Vein endothelial cell (primary cell): ENCODE results near the gene SLFN11. TPM values are rescaled to one million over a fixed set of nuclear protein-coding genes. Genes with fewer than 3 reads are reported as not detected.

Experiments
- small RNA-seq: library from RNA; depleted of rRNA; stranded (forward); fragments of <200 nt; gene quantifications from one replicate; pipeline ENCODE3, GENCODE V24; 2012
- total RNA-seq: library from RNA; depleted of rRNA; stranded (reverse); fragments of >200 nt; gene quantifications from 2 replicates; pipeline ENCODE4 v1.2.3, GENCODE V29; 2012

The SLFN11 gene, protein sequence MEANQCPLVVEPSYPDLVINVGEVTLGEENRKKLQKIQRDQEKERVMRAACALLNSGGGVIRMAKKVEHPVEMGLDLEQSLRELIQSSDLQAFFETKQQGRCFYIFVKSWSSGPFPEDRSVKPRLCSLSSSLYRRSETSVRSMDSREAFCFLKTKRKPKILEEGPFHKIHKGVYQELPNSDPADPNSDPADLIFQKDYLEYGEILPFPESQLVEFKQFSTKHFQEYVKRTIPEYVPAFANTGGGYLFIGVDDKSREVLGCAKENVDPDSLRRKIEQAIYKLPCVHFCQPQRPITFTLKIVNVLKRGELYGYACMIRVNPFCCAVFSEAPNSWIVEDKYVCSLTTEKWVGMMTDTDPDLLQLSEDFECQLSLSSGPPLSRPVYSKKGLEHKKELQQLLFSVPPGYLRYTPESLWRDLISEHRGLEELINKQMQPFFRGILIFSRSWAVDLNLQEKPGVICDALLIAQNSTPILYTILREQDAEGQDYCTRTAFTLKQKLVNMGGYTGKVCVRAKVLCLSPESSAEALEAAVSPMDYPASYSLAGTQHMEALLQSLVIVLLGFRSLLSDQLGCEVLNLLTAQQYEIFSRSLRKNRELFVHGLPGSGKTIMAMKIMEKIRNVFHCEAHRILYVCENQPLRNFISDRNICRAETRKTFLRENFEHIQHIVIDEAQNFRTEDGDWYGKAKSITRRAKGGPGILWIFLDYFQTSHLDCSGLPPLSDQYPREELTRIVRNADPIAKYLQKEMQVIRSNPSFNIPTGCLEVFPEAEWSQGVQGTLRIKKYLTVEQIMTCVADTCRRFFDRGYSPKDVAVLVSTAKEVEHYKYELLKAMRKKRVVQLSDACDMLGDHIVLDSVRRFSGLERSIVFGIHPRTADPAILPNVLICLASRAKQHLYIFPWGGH
- total RNA-seq: 62.4 and 77.9 TPM in 2 replicates

GRCh38 chr17:35373534-35373983, at the start of gene SLFN11:
Gene SLFN11, minus strand, starts transcription at chr17:35373621. Its CDS starts 9,814 bp downstream, at chr17:35363807.

Small RNA genes within 50 kb of the gene (small RNA-seq; reads per million reads assigned to genes)
- gene AC060766.3 (0.13 reads per million), gene AC060766.5 (not detected)

Other genes with a start within 250 kb of the SLFN11 start
- 24.9 and 26.8 TPM in 2 replicates for gene NLE1, start 231.3 kb downstream of the SLFN11 start, total RNA-seq
- gene UNC45B, start 225.8 kb downstream of the SLFN11 start, total RNA-seq: not detected in 2 replicates
- not detected in 2 replicates for gene SLC35G3, start 179.2 kb downstream of the SLFN11 start, total RNA-seq
- 25.5 and 46.8 TPM in 2 replicates for gene SLFN5, start 130.5 kb downstream of the SLFN11 start, total RNA-seq
- 44.4 and 48.2 TPM in 2 replicates for gene SLFN12, start 58.9 kb upstream of the SLFN11 start, total RNA-seq
- 1.5 and 2.3 TPM in 2 replicates for gene SLFN13, start 75.1 kb upstream of the SLFN11 start, total RNA-seq
- gene SLFN12L, start 164.1 kb upstream of the SLFN11 start, total RNA-seq: not detected in 2 replicates
- under 0.01 TPM in 1 of 2 replicates, not detected in the other for gene SLFN14, start 187.2 kb upstream of the SLFN11 start, total RNA-seq
- gene PEX12, start 204.9 kb upstream of the SLFN11 start, total RNA-seq: 4.4 and 4.9 TPM in 2 replicates
- 156 and 172 TPM in 2 replicates for gene AP2B1, start 213.7 kb upstream of the SLFN11 start, total RNA-seq